Activated CD4-positive, alpha-beta T cell treated with anti-CD3 and anti-CD28 coated beads for 48 hours (primary cell): ENCODE measurements around the gene GPC3.
"Not testable (repeated sequence)": the region's sequence is repeated elsewhere in the genome, so short reads cannot be mapped to it uniquely, and the experiment has no call there.

ENCODE experiments used
- DNase-seq: peaks from one replicate; pipeline ENCODE4 v3.0.0-alpha.2; 2020

GPC3 gene

GRCh38 chrX:133638285-133638684 lies 347.1 kb downstream of the GPC3 start:
- DNase-seq: no peak

- no peak for DNase-seq
These were observed 347.6 kb downstream of the GPC3 start for GRCh38 chrX:133637765-133638164.

- DNase-seq: no peak
These were observed 349.4 kb downstream of the GPC3 start for GRCh38 chrX:133636009-133636408.

GRCh38 chrX:133634416-133634815 lies 351.0 kb downstream of the GPC3 start:
- DNase-seq: no peak

- no peak for DNase-seq
These were observed 351.4 kb downstream of the GPC3 start for GRCh38 chrX:133633950-133634349.

- DNase-seq: no peak
These were observed 352.2 kb downstream of the GPC3 start for GRCh38 chrX:133633162-133633561.

- no peak for DNase-seq
These were observed 355.0 kb downstream of the GPC3 start for GRCh38 chrX:133630362-133630761.

- no peak for DNase-seq
These were observed 357.7 kb downstream of the GPC3 start for GRCh38 chrX:133627673-133628072.

GRCh38 chrX:133621384-133621783 lies 364.0 kb downstream of the GPC3 start:
- DNase-seq: not testable (repeated sequence)

GRCh38 chrX:133611676-133612075 lies 373.7 kb downstream of the GPC3 start:
- no peak for DNase-seq

GRCh38 chrX:133610056-133610455 lies 375.3 kb downstream of the GPC3 start:
- no peak for DNase-seq

- DNase-seq: no peak
These were observed 376.2 kb downstream of the GPC3 start for GRCh38 chrX:133609166-133609565.

- DNase-seq: no peak
These were observed 377.0 kb downstream of the GPC3 start for GRCh38 chrX:133608406-133608805.

GRCh38 chrX:133607419-133608348 lies 377.7 kb downstream of the GPC3 start:
- DNase-seq: no peak

GRCh38 chrX:133606990-133607389 lies 378.4 kb downstream of the GPC3 start:
- no peak for DNase-seq

GRCh38 chrX:133604801-133605200 lies 380.6 kb downstream of the GPC3 start:
- DNase-seq: no peak

- no peak for DNase-seq
These were observed 382.5 kb downstream of the GPC3 start for GRCh38 chrX:133602881-133603280.

GRCh38 chrX:133601116-133601515 lies 384.3 kb downstream of the GPC3 start:
- no peak for DNase-seq

- no peak for DNase-seq
These were observed 384.9 kb downstream of the GPC3 start for GRCh38 chrX:133600536-133600935.

- no peak for DNase-seq
These were observed 386.6 kb downstream of the GPC3 start for GRCh38 chrX:133598601-133599335.

GRCh38 chrX:133594156-133594555 lies 391.2 kb downstream of the GPC3 start:
- DNase-seq: no peak

- no peak for DNase-seq
These were observed 391.9 kb downstream of the GPC3 start for GRCh38 chrX:133593531-133593930.

- no peak for DNase-seq
These were observed 394.5 kb downstream of the GPC3 start for GRCh38 chrX:133590703-133591505.
